Chondrocyte (in vitro differentiated cells): ENCODE data around the gene CCDC7. TPM values are rescaled to one million over a fixed set of nuclear protein-coding genes. Genes with fewer than 3 reads are reported as not detected.
"Not testable (repeated sequence)": the region's sequence is repeated elsewhere in the genome, so short reads cannot be mapped to it uniquely, and the experiment has no call there.

Source experiments
- DNase-seq: peaks from one replicate; pipeline ENCODE4 v3.0.0; 2021; ENCODE audit warnings: mixed read lengths, low spot score
- H3K27ac Mint-ChIP-seq: one replicate; pipeline ENCODE4 v1.8.0; 2021; ENCODE audit warnings: mild to moderate bottlenecking, moderate library complexity, mixed read lengths; ENCODE audit not compliant: unreplicated experiment
- H3K27me3 Mint-ChIP-seq: 2 replicates; pipeline ENCODE4 v1.8.0; 2021; ENCODE audit warnings: low read depth, mixed read lengths
- H3K36me3 Mint-ChIP-seq: 2 replicates; pipeline ENCODE4 v1.8.0; 2021; ENCODE audit warnings: low read depth, mixed read lengths
- H3K4me1 Mint-ChIP-seq: 2 replicates; pipeline ENCODE4 v1.8.0; 2021; ENCODE audit warnings: low read depth, mild to moderate bottlenecking, mixed read lengths
- H3K4me3 Mint-ChIP-seq: one replicate; pipeline ENCODE4 v1.8.0; 2021; ENCODE audit warnings: mild to moderate bottlenecking, moderate library complexity, mixed read lengths; ENCODE audit not compliant: unreplicated experiment
- H3K9me3 Mint-ChIP-seq: 2 replicates; pipeline ENCODE4 v1.8.0; 2021; ENCODE audit warnings: low read depth, mixed read lengths
- CTCF ChIP-seq: fragments of 200-600 bp; sonication (generic); IDR thresholded peaks from 2 replicates; pipeline ENCODE4 v1.5.0; 2021; ENCODE audit warnings: antibody characterized with exemption, mild to moderate bottlenecking, moderate library complexity
- total RNA-seq: library from RNA; stranded (reverse); gene quantifications from 3 replicates; pipeline ENCODE4 v1.2.1, GENCODE V29; 2021

Gene CCDC7
- total RNA-seq, 1 donor from 2014 or later, result 7.0 TPM

- DNase-seq, result no peak
- no peak overlapping the region for H3K27ac Mint-ChIP-seq
- peaks cover 14% of the 10 kb centered on the region for H3K9me3 Mint-ChIP-seq
- no peak for TF ChIP-seq CTCF
- no peaks in the 10 kb centered on the region for H3K27me3 Mint-ChIP-seq
- H3K4me3 Mint-ChIP-seq, result no peak overlapping the region
- H3K36me3 Mint-ChIP-seq, result peaks cover 8% of the 10 kb centered on the region
- H3K4me1 Mint-ChIP-seq, result no peaks in the 10 kb centered on the region
Observed at GRCh38 chr10:32788359-32788758, 342.4 kb downstream of the CCDC7 start.

- DNase-seq, result no peak
Observed at GRCh38 chr10:32790483-32790882, 344.5 kb downstream of the CCDC7 start.

GRCh38 chr10:32793033-32793432 lies 347.1 kb downstream of the CCDC7 start:
- H3K27me3 Mint-ChIP-seq, result no peaks in the 10 kb centered on the region
- no peak overlapping the region for H3K4me3 Mint-ChIP-seq
- H3K36me3 Mint-ChIP-seq, result peaks cover 6% of the 10 kb centered on the region
- peaks cover 7% of the 10 kb centered on the region for H3K9me3 Mint-ChIP-seq
- DNase-seq, result no peak
- TF ChIP-seq CTCF, result no peak
- H3K4me1 Mint-ChIP-seq, result peaks cover 4% of the 10 kb centered on the region
- H3K27ac Mint-ChIP-seq, result no peak overlapping the region

More at GRCh38 chr10:32790483-32790882, 344.5 kb downstream of the CCDC7 start:
- Mint-ChIP-seq H3K4me1 (peaks cover 4% of the 10 kb centered on the region), H3K36me3 (peaks cover 8% of the 10 kb centered on the region), H3K27ac (no peak overlapping the region), H3K4me3 (no peak overlapping the region), H3K27me3 (no peaks in the 10 kb centered on the region), H3K9me3 (peaks cover 14% of the 10 kb centered on the region)
- no peak for TF ChIP-seq CTCF

GRCh38 chr10:32795598-32796183 lies 349.8 kb downstream of the CCDC7 start:
- Mint-ChIP-seq H3K4me3 (no peak overlapping the region), H3K36me3 (peaks cover 4% of the 10 kb centered on the region), H3K4me1 (peaks cover 4% of the 10 kb centered on the region), H3K27me3 (no peaks in the 10 kb centered on the region), H3K9me3 (peaks cover 4% of the 10 kb centered on the region), H3K27ac (no peak overlapping the region)
- no peak for DNase-seq
- peak; percentile 95 for TF ChIP-seq CTCF

- H3K4me3 Mint-ChIP-seq, H3K36me3 Mint-ChIP-seq, H3K9me3 Mint-ChIP-seq, H3K27me3 Mint-ChIP-seq, DNase-seq, H3K4me1 Mint-ChIP-seq, H3K27ac Mint-ChIP-seq: not testable (repeated sequence)
Observed at GRCh38 chr10:32797393-32797792, 351.5 kb downstream of the CCDC7 start.

- H3K36me3 Mint-ChIP-seq, result peaks cover 2% of the 10 kb centered on the region
- TF ChIP-seq CTCF, result no peak
- H3K4me1 Mint-ChIP-seq, result peaks cover 3% of the 10 kb centered on the region
- no peaks in the 10 kb centered on the region for H3K27me3 Mint-ChIP-seq
- H3K27ac Mint-ChIP-seq, result no peak overlapping the region
- H3K4me3 Mint-ChIP-seq, result no peak overlapping the region
- H3K9me3 Mint-ChIP-seq, result peaks cover 4% of the 10 kb centered on the region
- no peak for DNase-seq
Observed at GRCh38 chr10:32846974-32847373, 401.0 kb downstream of the CCDC7 start.
